Stimulated activated effector memory CD8-positive, alpha-beta T cell treated with anti-CD3 and anti-CD28 coated beads, Interleukin-12 subunit alpha, Interleukin-12 subunit beta, amount 100 ng/mL, for 72 hours (primary cell): Measurements from ENCODE around the gene MAN1B1.

ENCODE experiments used
- ATAC-seq: fragments of 150-1000 bp; cut with Tn5 transposase; 2 replicates; pipeline ENCODE4 v1.10.0; 2021
- DNase-seq, 2 donors: peaks; one replicate each; pipeline ENCODE4 v3.0.0; 2021 to 2022; ENCODE audit warnings: low spot score in 2 of 2
- H3K27ac Mint-ChIP-seq: one replicate; pipeline ENCODE4 v1.8.0; 2022; ENCODE audit warnings: mild to moderate bottlenecking, mixed read lengths
- H3K36me3 Mint-ChIP-seq: one replicate; pipeline ENCODE4 v1.8.0; 2022; ENCODE audit warnings: mild to moderate bottlenecking, mixed read lengths
- H3K4me1 Mint-ChIP-seq: one replicate; pipeline ENCODE4 v1.8.0; 2022; ENCODE audit warnings: mixed read lengths
- H3K4me3 Mint-ChIP-seq: one replicate; pipeline ENCODE4 v1.8.0; 2022; ENCODE audit warnings: mild to moderate bottlenecking, mixed read lengths
- H3K9me3 Mint-ChIP-seq: one replicate; pipeline ENCODE4 v1.8.0; 2022; ENCODE audit warnings: mixed read lengths

The MAN1B1 gene

GRCh38 chr9:137085920-137086530 is 760 bp upstream of the MAN1B1 start:
- peak overlapping the region; percentile 98 for H3K27ac Mint-ChIP-seq
- H3K9me3 Mint-ChIP-seq: no peaks in the 10 kb centered on the region
- ATAC-seq: peak; percentile 0
- H3K36me3 Mint-ChIP-seq: peaks cover 83% of the 10 kb centered on the region
- DNase-seq: peak; percentile 43 to 79
- peak overlapping the region; percentile 92 for H3K4me3 Mint-ChIP-seq
- peaks cover 54% of the 10 kb centered on the region for H3K4me1 Mint-ChIP-seq

- ATAC-seq (no peak), DNase-seq (no peak)
- Mint-ChIP-seq H3K4me1 (peaks cover 54% of the 10 kb centered on the region), H3K4me3 (peak overlapping the region; percentile 92), H3K36me3 (peaks cover 83% of the 10 kb centered on the region), H3K27ac (peak overlapping the region; percentile 76), H3K9me3 (no peaks in the 10 kb centered on the region)
Measured at GRCh38 chr9:137087409-137087925, 682 bp downstream of the MAN1B1 start.

- DNase-seq (no peak), ATAC-seq (no peak)
- peak overlapping the region; percentile 92 for H3K4me3 Mint-ChIP-seq
- peaks cover 83% of the 10 kb centered on the region for H3K36me3 Mint-ChIP-seq
- no peaks in the 10 kb centered on the region for H3K9me3 Mint-ChIP-seq
- H3K27ac Mint-ChIP-seq: peak overlapping the region; percentile 76
- peaks cover 49% of the 10 kb centered on the region for H3K4me1 Mint-ChIP-seq
Measured at GRCh38 chr9:137088121-137088520, 1.3 kb downstream of the MAN1B1 start.

GRCh38 chr9:137089232-137089947 is 2.6 kb downstream of the MAN1B1 start:
- ATAC-seq: no peak
- H3K36me3 Mint-ChIP-seq: peaks cover 77% of the 10 kb centered on the region
- H3K27ac Mint-ChIP-seq: peak overlapping the region; percentile 90
- peaks cover 41% of the 10 kb centered on the region for H3K4me1 Mint-ChIP-seq
- H3K4me3 Mint-ChIP-seq: no peak overlapping the region
- DNase-seq: no peak
- no peaks in the 10 kb centered on the region for H3K9me3 Mint-ChIP-seq

- ATAC-seq (peak; percentile 99), DNase-seq (peak; percentile 69 to 90)
- H3K4me3 Mint-ChIP-seq: peak overlapping the region; percentile 86
- peak overlapping the region; percentile 96 for H3K27ac Mint-ChIP-seq
- peaks cover 62% of the 10 kb centered on the region for H3K36me3 Mint-ChIP-seq
- peaks cover 22% of the 10 kb centered on the region for H3K4me1 Mint-ChIP-seq
- H3K9me3 Mint-ChIP-seq: no peaks in the 10 kb centered on the region
Measured at GRCh38 chr9:137095664-137096517, 9.1 kb downstream of the MAN1B1 start.

DNA sequence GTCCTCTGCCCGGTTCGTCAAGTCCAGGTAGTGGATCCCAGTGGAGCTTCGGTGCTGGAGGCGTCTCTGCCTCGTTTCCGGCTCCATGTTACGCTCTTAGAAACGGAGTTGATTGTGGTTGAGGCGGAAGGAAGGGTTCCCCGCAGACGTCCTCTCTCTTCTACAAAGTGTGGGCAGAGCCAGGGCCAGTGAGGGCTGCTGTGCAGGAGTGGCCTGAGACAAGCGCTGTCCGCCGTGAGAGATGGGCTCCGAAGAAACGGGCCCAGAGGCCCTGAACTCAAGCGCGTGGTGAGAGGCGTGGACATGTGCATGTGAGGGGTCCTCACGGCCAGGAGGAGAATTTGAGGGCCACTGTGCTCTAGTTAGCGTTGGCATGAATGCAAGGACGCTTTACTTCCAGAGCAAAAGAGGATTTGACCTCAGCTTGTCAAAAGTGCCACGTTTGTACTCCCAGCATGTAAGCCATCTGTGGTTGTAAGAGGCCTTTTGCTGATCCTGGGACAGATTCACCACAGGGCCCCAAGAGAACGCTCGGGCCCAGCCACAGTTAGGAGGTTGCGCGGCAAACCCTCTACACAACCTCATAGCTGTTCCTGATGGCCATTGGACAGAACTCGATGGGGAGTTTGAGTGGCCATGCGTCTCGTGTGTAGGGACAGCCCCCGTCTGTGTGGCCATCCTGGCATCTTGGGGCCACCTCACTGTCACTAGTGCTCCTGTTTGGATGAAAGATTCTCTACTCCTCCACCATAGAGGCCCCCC is 10.2 kb downstream of the MAN1B1 start:
- Mint-ChIP-seq H3K36me3 (peaks cover 51% of the 10 kb centered on the region), H3K9me3 (no peaks in the 10 kb centered on the region), H3K27ac (peak overlapping the region; percentile 96), H3K4me1 (peaks cover 22% of the 10 kb centered on the region), H3K4me3 (peak overlapping the region; percentile 86)
- ATAC-seq (no peak), DNase-seq (no peak)

DNA sequence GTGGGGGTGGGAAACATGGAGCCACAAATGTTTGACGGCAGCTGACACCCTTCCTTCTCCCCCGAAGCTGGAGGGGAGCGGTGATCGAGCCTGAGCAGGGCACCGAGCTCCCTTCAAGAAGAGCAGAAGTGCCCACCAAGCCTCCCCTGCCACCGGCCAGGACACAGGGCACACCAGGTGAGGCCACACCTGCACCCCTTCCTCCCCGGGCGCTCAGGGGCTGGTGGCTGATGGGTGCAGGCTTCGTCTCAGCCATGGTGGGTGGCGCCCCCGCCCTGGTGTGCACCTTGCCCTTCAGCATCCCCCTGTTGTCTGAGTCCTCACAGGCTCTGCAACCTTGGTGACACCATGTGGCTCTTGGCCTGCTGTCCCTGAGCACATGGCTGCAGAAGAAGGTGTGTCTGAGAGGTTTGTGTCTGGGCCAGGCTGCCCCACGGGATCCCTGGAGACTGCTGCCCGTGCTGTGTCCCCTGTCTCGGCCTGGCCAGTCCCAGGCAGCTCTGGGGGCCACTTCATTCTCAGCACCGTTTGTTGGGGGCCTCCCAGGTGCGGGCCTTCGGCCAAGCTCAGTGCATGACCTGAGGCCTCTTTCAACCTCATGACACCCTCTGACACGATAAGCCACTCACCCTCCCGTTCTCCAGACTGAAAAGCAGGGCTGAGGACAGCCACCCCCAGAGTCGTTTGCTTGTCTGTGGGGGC is 11.1 kb downstream of the MAN1B1 start:
- Mint-ChIP-seq H3K4me3 (no peak overlapping the region), H3K4me1 (peaks cover 22% of the 10 kb centered on the region), H3K27ac (no peak overlapping the region), H3K9me3 (no peaks in the 10 kb centered on the region), H3K36me3 (peaks cover 42% of the 10 kb centered on the region)
- ATAC-seq: no peak
- DNase-seq: no peak

- no peak overlapping the region for H3K27ac Mint-ChIP-seq
- ATAC-seq (no peak), DNase-seq (no peak)
- peaks cover 37% of the 10 kb centered on the region for H3K36me3 Mint-ChIP-seq
- H3K9me3 Mint-ChIP-seq: no peaks in the 10 kb centered on the region
- H3K4me3 Mint-ChIP-seq: no peak overlapping the region
- H3K4me1 Mint-ChIP-seq: peaks cover 22% of the 10 kb centered on the region
Measured at GRCh38 chr9:137099231-137099630, 12.4 kb downstream of the MAN1B1 start.

DNA sequence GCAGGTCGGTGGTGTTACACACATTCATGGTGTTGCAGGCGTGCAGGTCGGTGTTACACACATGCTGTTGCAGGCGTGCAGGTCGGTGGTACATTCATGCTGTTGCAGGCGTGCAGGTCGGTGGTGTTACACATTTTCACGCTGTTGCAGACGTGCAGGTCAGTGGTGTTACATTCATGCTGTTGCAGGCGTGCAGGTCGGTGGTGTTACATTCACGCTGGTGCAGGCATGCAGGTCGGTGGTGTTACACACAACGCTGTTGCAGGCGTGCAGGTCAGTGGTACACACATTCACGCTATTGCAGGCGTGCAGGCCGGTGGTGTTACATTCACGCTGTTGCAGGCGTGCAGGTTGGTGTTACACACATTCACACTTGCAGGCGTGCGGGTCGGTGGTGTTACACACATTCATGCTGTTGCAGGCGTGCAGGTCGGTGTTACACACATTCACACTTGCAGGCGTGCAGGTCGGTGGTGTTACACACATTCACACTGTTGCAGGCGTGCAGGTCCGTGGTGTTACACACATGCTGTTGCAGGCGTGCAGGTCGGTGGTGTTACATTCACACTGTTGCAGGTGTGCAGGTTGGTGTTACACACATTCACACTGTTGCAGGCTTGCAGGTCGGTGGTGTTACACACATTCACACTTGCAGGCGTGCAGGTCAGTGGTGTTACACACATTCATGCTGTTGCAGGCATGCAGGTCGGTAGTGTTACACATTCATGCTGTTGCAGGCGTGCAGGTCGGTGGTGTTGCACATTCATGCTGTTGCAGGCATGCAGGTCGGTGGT is 16.6 kb downstream of the MAN1B1 start:
- Mint-ChIP-seq H3K27ac (no peak overlapping the region), H3K9me3 (no peaks in the 10 kb centered on the region), H3K36me3 (peaks cover 16% of the 10 kb centered on the region), H3K4me1 (no peaks in the 10 kb centered on the region), H3K4me3 (no peak overlapping the region)
- ATAC-seq (no peak), DNase-seq (no peak)

DNA sequence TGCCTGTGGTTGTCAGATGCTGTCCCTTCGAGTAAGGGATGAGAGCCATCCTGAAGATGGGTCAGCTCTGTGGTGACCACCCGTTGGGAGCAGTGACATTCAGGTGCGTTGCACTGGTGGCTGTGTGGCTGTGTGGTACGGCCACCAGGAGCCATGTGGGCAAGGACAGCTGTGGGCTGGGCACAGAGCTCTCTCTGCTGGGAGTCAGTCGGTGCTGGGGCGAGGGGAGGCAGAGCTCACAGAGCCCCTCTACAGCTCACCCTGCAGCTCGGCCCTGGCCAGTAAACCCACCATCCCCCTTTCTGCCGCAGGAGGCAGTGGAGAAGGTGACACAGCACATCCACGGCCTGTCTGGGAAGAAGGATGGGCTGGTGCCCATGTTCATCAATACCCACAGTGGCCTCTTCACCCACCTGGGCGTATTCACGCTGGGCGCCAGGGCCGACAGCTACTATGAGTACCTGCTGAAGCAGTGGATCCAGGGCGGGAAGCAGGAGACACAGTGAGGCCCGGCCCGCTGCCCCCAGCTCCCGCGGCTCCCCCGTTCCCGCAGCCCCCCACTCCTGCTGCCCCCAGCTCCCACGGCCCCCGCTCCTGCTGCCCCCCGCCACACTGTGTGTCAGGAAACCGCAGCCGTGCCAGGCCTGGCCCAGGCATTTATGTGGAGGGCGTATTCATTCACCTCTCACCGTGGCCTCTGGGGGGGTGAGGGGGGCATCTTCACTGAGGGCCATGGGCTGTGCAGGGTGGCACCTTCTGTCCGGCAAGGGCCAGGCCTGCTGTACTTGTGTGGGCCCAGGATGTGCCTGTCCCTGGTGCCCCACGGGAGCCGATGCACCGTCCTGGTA is 19.3 kb downstream of the MAN1B1 start:
- ATAC-seq (no peak), DNase-seq (no peak)
- H3K4me1 Mint-ChIP-seq: peaks cover 5% of the 10 kb centered on the region
- peak overlapping the region; percentile 64 for H3K27ac Mint-ChIP-seq
- H3K36me3 Mint-ChIP-seq: peaks cover 28% of the 10 kb centered on the region
- H3K9me3 Mint-ChIP-seq: no peaks in the 10 kb centered on the region
- H3K4me3 Mint-ChIP-seq: no peak overlapping the region

DNA sequence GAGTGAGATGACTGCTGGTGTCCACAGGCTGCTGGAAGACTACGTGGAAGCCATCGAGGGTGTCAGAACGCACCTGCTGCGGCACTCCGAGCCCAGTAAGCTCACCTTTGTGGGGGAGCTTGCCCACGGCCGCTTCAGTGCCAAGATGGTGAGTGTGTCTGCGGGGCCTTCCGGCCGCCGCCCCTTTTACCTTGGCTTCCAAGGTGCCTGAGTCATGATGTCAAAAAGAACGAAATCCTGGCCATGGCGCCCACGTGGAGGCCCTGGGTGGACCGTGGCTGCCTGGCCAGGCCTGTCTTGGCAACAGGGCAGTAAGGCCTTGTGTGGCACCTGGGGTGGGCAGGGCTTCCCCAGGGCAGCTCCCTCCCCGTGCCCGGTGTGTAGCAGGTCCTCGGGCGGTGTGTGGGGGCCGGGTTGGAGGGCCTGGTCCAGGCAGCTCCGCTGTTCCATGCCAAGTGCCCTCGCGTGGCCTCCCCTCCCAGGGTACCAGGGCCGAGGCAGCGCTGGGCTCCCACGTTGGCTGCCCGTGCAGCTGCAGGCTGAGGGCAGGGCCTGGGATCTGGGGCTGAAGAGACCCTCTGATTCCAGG is 20.0 kb downstream of the MAN1B1 start:
- H3K4me3 Mint-ChIP-seq: no peak overlapping the region
- H3K36me3 Mint-ChIP-seq: peaks cover 36% of the 10 kb centered on the region
- ATAC-seq: no peak
- H3K9me3 Mint-ChIP-seq: no peaks in the 10 kb centered on the region
- H3K27ac Mint-ChIP-seq: no peak overlapping the region
- peaks cover 5% of the 10 kb centered on the region for H3K4me1 Mint-ChIP-seq
- DNase-seq: no peak

- no peak overlapping the region for H3K4me3 Mint-ChIP-seq
- no peak overlapping the region for H3K27ac Mint-ChIP-seq
- no peaks in the 10 kb centered on the region for H3K9me3 Mint-ChIP-seq
- ATAC-seq: no peak
- DNase-seq: no peak
- H3K4me1 Mint-ChIP-seq: peaks cover 5% of the 10 kb centered on the region
- peaks cover 40% of the 10 kb centered on the region for H3K36me3 Mint-ChIP-seq
Measured at GRCh38 chr9:137107312-137107921, 20.6 kb downstream of the MAN1B1 start.
